Endometrial microvascular endothelial cells (primary cell): ENCODE measurements around the gene MYOM1. TPM values are rescaled to one million over a fixed set of nuclear protein-coding genes. Genes with fewer than 3 reads are reported as not detected.
"Not testable (repeated sequence)": the region's sequence is repeated elsewhere in the genome, so short reads cannot be mapped to it uniquely, and the experiment has no call there.

Source experiments
- in situ Hi-C: cut with HindIII; loops from 2 replicates; pipeline ENCODE4 v1.10.0; 2017; ENCODE audit warnings: low sequenced_read_pairs, low pct_unique_long_range_greater_than_20kb; ENCODE audit errors: inconsistent ontology term
- total RNA-seq: library from RNA; depleted of rRNA; stranded (reverse); fragments of >200 nt; gene quantifications from one replicate; pipeline ENCODE4 v1.2.3, GENCODE V29; 2015; ENCODE audit errors: inconsistent ontology term

Gene MYOM1
- total RNA-seq, 1 donor from 2014 or later: not detected

- in situ Hi-C loops: no loop called here
These were observed 165.0 kb downstream of the MYOM1 start for GRCh38 chr18:3054780-3055179.

GRCh38 chr18:3054214-3054613 is 165.6 kb downstream of the MYOM1 start:
- in situ Hi-C loops: no loop called here

- in situ Hi-C loops: no loop called here
These were observed 166.7 kb downstream of the MYOM1 start for GRCh38 chr18:3053081-3053480.

DNA sequence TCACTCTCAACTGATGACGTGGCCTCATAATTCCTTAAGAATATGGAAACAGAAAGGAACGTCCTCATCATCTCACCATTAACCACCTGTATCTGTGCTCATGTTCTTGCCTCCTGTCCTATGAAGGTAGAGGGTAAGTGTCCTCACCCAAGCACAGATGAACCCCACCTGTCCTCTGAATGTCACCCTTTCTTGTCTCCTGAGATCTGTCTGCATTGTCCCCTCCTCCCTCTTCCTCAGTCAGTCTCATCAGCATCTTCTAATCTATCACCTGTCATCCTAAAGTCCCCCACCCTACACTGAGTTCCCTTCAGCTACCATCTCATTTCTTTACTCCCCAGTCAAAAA is 167.4 kb downstream of the MYOM1 start:
- in situ Hi-C loops: no loop called here

- in situ Hi-C loops: no loop called here
These were observed 167.9 kb downstream of the MYOM1 start for GRCh38 chr18:3051718-3052410.

- in situ Hi-C loops: not testable (repeated sequence)
These were observed 169.8 kb downstream of the MYOM1 start for GRCh38 chr18:3049897-3050454.

DNA sequence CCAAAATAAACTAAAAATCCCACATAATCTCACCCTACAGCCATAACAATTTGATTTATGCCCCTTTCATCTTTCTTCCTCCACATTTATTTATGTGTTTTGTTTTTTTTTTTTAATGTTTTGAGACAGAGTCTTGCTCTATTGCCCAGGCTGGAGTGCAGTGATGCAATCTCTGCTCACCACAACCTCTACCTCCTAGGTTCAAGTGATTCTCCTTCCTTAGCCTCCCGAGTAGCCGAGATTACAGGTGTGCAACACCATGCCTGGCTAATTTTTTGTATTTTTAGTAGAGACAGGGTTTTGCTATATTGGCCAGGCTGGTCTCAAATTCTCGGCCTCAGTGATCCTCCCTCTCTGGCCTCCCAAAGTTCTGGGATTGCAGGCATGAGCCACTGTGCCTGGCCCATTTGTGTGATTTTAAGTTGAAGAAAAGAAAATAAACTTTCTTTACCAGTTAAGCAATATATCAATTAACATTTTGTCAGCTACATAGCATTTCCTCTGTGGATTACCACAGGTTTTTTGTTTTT is 170.9 kb downstream of the MYOM1 start:
- in situ Hi-C loops: no loop called here

DNA sequence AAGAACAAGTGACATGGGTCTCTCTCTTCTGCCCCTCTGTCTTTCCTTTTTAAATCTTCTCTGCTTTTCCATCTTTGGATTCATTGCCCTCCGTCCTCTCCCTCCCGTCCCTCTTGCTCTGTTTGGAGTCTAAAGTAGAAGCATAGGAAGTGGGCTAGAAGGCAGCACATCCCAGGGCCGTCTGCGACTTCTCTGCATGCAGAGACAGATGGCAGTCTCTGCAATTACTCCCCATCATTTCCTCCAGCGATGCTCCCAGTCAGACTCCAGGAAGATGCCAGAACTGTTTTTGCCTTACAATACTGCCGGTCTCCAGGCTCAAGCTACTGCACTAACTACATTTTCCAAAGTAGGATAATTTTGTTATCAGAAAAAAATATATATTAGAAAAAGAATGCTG is 171.6 kb downstream of the MYOM1 start:
- in situ Hi-C loops: no loop called here

DNA sequence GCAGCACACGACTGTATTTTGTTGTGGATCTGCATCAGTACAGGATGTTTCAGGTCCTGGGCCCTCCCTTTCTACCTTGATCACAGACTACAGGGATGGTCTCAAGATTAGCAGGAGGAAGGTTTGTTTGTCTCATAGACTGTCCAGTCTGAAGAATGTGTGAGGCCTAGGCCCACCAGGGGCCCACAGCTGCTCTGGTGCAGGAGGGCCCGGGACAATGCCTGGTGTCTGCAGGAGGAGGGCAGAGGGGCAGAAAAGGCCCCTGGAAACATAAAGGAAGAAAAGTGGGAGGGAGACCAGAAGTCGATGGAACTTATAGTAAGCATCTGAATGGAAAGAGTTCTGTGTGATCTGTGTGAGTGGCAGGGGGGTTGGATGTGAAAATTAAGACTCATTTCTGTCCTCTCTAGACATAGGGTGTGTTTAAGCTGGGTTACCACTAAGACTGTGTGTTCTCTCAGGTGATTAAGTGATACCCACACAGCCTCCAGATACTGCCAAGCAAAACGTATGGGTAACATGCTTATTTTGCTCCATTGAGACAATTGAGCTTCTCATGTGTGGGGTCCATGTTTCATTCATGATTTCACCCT is 173.5 kb downstream of the MYOM1 start:
- in situ Hi-C loops: no loop called here

GRCh38 chr18:3044931-3045698 is 174.7 kb downstream of the MYOM1 start:
- in situ Hi-C loops: no loop called here

- in situ Hi-C loops: no loop called here
These were observed 177.4 kb downstream of the MYOM1 start for GRCh38 chr18:3042379-3042778.

GRCh38 chr18:3041843-3042242 is 177.9 kb downstream of the MYOM1 start:
- in situ Hi-C loops: no loop called here

DNA sequence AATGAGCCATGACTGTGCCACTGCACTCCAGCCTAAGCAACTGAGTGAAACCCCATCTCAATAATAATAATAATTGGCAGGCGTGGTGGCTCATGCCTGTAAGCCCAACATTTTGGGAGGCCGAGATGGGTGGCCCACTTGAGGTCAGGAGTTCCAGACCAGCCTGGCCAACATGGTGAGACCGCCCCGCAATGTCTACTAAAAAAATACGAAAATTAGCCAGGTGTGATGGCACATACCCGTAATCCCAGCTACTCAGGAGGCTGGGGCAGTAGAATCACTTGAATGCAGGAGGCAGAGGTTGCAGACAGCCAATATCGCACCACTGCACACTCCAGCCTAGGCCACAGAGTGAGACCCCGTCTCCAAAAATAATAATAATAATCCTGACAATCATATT is 178.9 kb downstream of the MYOM1 start:
- in situ Hi-C loops: no loop called here

DNA sequence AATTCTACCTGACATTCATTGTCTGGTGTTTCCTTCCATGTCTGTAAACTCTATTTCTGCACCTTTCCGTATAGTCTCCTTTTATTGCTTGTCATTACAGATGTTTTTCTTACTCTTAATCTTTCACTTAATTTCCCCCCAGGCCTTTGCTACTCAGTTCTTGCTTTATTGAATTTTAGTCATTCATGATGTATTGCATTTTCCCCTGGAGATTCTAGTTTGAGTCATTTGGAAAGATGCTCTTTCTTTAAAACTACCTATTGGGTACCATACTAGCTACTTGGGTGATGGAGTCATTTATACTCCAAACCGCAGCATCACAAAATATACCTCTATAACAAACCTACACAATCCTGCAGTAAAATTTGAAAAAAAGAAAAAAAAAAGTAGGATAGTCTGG is 179.6 kb downstream of the MYOM1 start:
- in situ Hi-C loops: no loop called here

DNA sequence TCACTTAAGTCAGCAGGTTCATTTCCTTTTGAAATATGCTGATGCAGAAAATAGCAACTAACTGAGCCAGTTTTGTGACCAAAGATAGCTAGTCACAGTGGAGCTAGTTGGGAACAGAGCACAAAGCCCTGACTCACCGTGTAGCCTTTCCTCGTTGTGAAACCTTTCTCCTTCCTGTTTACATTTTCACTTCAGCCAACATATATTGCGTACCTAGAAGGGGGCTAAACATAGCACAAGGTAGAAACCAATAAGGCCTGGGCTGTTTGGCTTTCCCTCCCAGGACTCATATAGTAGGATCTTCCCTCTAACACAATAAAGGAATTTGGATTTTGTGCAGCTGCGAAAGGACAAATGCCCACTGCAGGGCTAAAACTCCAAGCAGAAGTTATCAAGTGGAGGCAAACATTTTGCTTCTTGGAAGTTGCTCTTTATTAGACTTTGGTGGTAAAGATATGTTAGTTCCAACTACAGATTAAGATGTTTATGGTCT is 182.3 kb downstream of the MYOM1 start:
- in situ Hi-C loops: no loop called here

DNA sequence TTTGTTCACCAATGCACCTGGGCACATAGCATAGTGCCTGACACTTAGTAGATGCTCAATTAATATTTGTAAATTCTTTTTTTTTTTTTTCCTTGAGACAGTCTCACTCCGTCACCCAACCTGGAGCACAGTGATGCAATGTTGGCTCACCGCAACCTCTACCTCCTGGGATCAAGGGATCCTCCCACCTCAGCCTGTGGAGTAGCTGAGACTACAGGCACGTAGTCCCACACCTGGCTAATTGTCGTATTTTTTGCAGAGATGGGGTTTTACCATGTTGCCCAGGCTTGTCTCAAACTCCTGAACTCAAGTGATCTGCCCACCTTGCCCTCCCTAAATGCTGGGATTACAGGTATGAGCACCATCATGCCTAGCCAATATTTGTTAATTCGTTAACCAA is 183.7 kb downstream of the MYOM1 start:
- in situ Hi-C loops: no loop called here

DNA sequence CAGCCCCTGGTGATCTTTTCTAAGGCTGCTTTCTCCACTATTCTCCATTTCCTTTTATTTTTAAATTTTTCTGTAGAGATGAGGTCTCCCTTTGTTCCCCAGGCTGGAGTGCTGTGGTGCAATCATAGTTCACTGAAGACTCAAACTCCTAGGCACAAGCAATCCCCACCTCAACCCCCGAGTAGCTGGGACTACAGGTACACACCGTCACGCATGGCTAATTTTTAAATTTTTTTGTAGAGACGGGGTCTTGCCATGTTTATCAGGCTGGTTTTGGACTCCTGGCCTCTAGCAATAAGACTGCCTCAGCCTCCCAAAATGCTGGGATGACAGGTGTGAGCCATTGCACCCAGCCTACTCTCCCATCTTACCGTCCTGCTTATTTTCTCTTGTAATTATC is 184.1 kb downstream of the MYOM1 start:
- in situ Hi-C loops: no loop called here

DNA sequence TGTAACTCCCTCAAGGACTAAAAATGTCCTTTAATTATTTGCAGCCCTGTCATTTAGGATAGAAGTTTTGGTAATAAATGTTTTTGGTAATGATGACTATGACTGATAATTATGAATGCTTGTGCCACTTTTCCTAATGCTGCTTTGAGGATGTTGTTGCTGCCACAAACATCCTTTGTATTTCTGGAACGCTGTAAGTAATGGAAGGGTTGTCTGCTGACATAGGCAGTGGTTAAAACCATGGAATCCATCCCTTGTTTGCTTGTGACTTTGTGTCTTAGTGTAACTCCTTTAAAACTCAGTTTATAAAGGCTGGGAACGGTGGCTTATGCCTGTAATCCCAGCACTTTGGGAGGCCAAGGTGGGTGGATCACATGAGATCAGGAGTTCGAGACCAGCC is 187.0 kb downstream of the MYOM1 start:
- in situ Hi-C loops: no loop called here

DNA sequence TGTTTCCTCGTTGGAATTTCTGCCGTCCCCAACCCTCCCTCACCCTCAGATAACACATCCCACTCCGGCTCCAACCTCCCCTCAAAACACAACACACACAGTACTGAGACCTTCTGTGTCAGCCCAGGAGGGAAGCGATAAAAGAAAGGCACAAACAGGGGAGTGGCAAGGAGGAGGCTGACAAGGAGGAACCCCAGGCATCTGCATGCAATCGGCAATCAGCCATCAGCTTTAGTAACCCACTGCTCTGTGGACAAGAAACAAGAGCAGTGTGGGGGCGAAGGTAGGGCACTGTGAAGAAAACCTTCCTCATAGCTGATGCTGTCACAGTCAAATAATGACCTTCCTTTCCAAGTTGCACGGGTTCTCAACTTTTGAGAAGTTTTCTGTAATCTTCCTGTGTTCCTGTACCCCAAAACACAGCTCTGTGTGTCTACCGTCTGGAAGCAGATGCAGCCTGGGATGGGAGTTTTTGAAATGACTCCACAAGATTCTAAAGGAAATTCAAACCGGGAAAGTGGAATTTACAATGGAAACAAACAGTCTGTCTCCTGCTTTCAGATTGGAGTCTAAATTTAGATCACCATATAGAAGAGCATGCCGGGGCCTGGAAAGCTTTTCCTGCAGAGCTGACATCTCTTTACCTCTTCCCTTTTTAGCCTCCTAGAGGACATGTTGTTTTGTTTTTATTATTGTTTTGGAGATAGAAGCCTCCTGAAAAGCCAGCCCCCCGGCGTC is 190.4 kb downstream of the MYOM1 start:
- in situ Hi-C loops: no loop called here
